GM19452 (cell line): ENCODE results near the gene FLT1.

ENCODE experiments used
- ATAC-seq: cut with Tn5 transposase; IDR thresholded peaks from one replicate; pipeline ENCODE4 v1.9.1; 2021; ENCODE audit not compliant: unreplicated experiment

Gene FLT1

DNA sequence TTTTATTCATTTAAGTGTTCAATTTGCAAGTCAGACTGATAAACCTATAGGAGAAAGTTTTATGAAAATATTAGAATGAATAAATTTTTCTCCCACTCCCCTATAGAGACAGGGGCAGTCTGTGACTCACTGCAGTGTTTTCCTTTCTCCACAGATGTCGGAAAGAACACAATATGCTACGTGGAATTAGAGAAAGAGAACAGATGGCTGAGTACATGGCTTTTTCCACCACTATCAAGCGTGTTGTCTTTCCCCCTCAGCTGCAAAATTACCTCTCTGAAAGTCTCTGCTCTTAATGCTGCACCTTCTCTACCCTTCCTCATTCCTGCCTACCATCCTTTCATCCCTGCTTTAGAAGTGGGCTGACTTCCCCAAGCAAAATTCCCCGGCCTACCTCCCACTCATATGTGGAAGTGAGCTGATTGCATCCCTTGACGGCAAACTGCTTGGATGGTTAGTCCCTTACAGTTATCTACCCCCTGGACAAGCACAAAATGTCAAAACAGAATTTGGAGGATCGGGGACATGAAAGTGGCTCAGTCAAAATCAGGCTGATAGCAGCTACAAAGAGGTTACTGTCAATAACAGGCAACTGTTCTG lies 30.0 kb downstream of the FLT1 start:
- no peak for ATAC-seq

DNA sequence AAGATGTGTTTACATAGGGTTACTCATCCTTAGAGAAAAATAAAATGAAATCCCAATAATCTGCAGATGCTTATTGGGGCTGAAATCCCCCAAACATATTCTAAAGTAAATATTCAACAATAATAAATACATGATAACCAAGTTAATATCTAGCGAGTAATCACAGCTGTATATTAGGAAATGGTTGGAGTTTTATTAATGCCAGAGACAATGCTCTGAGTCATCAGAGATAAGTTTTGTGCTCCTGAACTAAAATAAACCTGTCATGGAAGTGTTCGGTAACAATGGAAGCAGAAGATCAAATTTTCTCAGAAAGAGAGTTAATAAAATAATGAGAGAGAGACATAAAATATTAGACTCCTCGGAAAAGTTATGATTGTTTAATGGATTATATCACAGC lies 31.4 kb downstream of the FLT1 start:
- no peak for ATAC-seq

DNA sequence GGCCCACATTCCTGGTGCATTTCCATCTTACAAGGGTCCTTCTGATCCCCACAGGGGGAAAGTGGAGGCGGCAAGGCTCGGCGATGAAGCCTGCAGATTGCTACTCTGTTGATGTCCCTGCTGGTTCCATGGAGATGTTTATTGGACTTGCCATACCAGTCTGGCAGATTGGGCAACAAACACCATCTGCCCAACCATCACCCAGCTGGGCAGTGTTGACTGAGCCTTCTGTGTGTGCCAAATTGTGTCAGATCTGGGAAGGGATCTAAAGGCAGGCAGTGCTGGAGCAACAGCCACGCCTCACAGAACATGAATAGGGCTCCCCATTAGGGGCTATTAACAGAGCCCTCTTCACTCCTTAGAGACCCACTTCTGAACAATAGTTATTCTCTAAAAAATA lies 35.0 kb downstream of the FLT1 start:
- ATAC-seq: no peak

DNA sequence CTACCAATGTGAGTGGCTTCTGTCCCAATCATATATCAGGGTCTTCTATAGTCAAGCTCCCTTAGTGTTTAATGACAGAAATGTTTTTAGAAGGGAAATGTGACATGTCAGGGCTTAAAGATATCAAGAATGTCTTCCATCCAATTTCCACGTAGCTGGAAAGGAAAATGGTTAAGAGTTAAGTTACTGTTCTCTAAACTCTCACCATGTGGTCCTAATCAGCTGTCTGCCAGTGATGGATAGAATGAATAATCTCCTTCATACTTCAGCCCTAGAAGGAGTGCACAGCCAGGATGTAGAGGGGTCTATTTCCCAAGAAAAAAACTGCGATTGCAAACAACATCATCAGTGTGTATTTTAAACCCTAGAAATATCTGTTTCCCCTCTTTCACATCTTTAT lies 36.3 kb downstream of the FLT1 start:
- ATAC-seq: no peak

DNA sequence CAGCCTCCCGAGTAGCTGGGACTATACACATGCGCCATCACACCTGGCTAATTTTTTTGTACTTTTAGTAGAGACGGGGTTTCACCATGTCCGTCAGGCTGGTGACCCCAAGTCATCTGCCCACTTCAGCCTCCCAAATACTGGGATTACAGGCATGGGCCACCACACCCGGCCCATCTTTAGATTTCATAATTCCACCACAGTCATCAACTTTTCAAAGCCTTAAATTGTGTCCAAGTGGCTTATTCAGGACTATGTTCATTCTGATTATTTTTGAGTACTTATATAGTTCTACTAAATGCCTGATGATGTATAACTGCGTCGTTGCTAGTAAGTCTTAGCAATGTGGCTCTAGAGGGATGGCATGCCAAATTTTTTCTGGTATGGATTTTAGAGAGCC lies 36.9 kb downstream of the FLT1 start:
- no peak for ATAC-seq

DNA sequence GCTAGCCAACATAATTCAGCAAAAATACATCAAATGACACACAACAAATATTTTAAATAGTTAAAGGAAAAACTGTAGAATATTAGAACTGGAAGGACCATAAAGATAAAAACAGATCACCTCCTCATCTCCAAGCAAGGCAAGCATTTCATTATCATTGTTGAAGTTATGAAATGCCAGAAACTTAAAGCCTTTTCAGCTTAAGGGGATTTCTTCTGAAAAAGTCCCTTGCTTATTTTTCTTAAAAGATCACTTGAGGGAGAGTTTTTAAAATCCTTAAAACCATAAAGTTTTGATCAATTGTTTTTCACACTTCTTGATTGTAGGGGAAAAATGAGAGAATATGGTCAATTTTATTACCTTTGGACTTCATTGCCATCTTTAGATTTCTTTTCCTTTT lies 37.4 kb downstream of the FLT1 start:
- ATAC-seq: no peak

DNA sequence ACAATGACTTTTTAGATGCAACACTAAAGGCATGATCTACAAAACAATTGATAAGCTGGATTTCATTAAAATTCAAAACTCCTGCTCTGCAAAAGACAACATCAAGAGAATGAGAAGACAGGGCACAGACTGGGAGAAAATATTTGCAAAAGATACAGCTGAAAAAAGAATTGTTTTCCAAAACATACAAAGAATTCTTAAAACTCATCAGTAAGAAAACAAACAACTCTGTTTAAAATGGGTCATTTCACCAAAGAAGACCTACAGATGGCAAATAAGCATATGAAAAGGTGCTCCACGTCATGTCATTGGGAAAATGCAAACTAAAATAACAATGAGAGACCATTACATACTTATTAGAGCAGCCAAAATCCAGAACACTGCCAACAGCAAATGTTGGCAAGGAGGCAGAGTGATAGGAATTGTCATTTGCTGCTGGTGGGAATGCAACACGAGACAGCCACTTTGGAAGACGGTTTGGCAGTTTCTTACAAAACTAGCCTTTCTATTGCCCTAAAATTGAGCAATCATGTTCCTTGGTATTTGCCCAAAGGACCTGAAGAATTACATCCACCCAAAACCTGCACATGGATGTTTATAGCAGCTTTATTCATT lies 39.2 kb downstream of the FLT1 start:
- ATAC-seq: no peak

DNA sequence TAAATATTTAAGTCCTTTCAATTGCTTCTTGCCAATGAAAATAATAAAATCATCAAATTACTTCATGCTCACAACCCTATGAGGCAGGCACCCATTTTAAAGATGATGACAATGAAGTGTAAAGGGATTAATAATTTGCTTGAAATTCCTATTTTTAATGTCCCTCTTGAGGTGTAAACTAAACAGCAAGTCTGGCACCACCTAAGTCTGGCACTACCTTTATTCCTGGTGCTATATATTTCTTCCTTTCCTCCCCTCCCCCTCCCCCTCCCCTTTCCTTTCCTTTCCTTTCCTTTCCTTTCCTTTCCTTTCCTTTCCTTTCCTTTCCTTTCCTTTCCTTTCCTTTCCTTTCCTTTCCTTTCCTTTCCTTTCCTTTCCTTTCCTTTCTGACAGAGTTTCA lies 42.2 kb downstream of the FLT1 start:
- ATAC-seq: no peak

DNA sequence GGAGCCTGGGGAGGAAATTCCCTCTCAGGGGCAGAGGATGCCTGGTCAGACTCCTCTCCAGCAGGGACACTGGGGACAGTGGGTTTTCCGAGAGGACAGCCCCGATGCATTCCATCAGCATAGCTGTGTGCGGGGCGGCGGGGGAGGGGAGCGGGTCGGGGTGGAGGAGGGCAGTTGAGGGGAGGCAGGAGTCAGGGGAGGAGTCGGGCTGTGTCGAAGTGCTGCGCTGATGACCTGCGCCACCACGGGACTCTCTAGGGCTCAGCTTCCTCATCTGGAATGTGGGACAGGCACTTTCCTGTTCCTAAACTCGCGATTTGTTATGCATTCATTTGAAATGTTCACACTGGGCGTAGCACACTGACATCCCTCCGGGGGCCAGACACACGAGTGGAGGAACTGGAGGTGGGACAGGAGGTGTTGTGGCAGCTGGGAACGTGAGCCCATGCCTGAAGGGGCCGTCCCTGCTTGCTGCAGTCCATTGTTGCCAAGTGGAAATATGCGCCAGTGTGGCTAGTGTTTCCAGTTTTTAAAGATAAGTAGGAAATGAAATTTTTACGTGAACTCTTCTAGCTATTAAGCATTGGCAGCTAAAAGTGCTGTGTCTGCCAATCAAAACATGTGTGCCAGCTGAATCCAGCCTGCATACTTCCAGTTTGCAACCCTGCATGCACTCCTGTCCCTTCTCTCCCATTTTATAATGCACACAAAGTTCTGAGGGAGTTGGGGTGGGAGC lies 43.3 kb downstream of the FLT1 start:
- ATAC-seq: no peak

DNA sequence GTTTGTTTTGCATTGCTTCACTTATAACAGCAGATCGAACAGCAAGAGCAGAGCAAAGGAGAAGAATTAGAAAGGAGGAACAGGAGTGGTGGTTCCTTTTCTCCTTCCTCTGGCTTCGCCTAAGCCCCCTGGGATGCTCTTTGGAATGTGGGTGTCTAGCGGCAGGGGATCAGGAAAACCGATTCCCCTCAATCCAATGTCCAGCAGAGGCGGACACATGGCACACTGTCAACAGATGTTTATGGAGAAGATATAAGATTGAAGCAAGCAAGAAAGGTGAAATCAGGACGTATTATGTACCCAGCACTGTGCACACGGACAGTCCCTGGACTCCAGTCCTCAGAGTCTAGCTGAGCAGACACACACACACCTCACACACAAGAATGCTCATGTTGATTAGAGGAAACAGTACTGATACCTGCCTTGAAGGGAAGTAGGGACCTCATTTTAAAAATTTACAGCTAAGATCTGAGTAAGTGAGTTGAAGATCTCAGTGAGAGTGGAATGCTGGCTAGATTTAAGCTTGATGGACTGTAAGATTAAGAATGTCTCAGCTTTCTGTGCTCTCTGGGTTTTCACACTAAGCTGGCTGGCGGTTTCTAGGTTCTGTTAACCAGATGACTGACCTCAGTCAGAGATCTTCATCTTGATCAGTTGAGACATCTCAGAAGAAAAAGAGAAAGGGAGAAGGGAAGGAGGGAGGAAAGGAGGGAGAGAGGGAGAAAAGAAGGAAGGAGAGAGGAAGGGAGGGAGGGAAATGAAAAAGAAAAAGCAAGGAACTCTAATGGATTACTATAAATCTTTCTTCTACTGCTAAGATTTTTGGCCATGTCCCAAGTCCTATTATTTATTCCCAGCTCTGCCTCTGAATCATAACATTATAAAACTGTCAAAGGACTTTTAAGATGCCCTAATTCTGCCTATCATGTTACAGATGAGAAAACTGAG lies 44.8 kb downstream of the FLT1 start:
- ATAC-seq: no peak

DNA sequence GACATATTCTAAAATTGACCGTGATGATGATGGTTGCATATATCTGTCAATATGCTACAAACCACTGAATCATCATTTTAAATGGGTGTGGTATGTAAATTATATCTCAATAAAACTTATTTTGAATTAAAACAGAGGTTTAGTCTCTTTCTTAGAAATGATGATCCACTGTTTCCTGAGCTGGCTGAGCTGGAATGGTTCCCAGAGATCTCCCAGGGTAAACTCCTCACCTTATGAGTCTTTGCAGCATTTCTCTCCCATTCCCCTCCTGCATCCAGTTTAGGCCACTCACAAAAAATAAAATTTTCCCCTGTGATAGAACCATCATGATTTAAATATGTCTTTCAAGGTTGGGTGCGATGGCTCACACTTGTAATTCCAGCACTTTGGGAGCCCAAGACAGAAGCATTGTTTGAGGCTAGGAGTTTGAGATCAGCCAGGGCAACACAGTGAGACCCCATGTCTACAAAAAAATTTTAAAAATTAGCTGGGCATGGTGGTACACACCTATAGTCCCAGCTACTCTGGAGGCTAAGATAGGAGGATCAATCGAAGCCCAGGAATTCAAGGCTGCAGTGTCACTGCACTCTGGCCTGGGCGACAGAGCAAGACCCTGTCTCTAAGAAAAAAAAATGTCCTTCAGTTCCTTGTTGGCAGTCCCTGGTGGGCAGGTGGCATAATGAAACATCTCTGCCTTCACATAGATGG lies 46.1 kb downstream of the FLT1 start:
- ATAC-seq: no peak

DNA sequence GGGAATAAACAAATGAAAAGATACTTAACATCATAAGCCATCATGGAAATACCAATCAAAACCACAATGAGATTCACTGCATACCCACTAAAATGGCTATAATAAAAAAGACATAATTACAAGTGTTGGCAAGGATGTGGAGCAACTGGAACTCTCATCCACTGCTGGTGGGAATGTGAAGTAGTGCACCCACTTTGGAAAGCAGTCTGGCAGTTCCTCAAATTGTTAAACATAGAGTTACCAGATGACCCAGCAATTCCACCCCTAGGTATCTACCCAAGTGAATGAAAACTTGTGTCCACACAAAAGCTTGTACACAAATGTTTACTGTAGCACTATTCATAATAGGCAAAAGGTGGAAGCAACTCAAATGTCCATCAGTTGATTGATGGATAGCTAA lies 46.9 kb downstream of the FLT1 start:
- ATAC-seq: no peak

DNA sequence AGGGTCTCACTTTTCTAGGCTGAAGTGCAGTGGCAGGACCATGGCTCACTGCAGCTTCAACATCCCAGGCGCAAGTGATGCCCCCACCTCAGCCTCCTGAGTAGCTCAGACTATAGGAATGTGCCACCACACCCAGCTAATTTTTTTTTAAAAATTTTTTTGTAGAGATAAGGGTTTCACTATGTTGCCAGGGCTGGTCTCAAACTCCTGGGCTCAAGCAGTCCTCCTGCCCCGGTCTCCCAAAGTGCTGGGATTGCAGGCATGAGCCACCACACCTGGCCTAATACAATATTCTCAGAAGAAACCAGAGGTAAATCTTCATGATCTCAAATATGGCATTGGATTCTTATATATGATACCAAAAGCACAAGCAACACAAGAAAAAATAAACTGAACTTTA lies 47.7 kb downstream of the FLT1 start:
- ATAC-seq: no peak

DNA sequence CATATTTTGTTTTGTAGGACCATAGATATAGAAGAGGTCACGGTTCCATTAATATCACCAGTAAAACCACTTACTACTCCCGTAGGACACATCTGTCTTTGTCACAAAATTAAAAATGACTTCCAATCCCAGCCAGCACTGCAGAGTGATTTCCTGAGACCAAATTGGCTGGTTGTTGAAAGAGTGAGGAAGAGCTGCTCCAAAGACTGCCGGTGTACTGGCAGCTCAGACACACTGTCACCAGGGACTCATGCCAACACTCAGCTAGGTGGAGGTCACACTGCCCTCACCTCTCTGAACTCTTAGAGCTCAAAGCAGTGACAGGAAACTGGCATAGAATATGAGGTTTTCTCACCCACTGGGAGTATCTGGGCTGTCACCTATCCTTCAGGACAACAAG lies 52.1 kb downstream of the FLT1 start:
- no peak for ATAC-seq

DNA sequence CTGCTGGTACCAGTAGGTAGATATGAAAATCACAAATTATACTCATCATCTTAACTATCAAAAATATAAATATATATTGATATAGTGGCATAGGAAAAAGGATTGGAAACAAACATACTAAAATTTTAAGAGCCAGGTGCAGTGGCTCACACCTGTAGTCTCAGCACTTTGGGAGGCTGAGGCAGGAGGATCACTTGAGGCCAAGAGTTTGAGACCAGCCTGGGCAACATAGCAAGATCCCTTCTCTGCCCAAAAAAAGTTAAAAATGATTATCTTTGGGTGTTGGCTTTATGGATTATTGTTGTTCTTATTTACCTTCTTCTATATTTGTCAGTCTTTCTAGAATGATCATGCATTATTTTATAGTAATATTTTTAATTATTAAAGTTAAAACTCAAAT lies 53.4 kb downstream of the FLT1 start:
- no peak for ATAC-seq

DNA sequence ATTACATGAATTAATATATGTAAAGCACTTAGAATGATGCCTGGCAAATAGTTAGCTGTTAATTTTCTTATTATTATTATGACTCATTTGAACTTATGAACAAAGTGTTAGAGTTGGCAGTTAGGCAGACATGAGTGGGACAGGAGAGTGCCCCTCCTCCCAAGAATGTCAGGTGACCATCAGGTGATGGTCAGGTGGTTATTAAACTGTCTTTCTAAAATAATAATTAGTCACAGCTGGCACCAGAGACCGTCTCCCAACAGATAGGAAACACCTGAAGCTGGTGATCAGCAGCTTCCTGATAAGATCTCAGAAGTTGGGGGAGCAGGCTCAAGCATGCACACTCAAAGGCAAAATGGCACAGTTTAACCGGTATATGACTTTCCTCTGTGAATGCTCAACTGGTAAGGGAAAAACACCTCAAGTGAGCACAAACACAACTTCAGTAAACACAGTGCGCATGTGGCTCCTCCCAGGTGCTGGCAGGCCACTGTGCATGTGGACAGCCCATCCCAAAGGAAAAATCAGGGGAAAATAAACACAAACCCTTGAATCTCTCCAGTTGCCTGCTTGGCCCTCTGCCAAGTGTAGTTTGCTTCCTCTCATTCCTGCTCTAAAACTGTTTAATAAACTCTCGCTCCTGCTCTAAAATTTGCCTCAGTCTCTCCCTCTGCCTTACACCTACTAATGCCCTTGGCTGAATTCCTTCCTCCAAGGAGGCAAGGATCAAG lies 54.0 kb downstream of the FLT1 start:
- no peak for ATAC-seq

DNA sequence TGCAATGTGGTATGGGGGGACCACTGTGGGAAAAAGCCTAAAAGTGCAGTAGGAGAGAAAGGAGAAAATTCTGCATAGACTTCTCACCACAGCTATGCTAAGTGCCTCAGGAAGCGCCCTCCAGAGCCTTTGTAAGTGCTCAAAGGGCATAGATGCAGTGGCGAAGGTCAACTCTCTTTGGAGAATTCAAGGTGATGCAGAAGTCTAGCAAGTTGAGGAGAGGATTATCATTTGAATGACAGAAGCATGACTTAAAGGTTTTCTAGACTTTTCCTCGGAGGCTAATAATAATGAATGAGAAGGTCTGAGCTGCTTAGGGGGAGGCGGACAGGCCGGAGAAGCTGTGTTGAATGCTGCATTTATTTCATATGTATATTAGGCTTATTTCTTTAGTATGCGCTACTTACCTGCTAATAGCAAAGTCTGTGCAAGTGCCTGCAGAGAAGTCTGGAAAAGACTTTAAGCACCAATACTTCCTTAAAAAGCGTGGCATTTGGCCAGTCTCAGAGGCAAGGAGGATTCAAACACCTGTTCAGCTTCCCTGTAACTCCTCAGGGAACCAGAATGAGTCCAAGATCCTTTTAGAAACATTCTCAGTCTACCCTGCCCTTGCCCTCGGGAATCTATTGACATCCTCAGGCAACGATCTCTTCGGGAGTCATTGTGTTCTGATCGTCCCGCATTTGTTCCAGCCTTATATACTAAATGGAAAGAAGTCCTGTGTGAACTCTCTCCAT lies 56.2 kb downstream of the FLT1 start:
- no peak for ATAC-seq

DNA sequence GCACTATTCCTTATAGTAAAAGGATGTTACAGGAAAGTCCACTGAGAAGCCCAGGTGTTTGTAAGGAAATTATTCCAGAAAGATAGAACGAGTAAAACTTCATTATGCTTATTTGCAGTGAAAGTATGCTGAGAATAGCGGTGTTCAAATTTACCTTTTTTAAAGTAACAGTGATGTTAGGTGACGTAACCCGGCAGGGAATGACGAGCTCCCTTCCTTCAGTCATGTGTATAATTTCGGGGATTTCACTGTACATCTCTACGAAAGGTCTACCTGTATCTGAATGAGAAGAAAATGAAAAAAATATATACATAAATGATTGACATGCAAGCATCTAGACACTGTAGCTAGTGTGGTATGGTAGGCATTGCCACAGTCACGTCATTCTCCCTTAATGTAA lies 56.9 kb downstream of the FLT1 start:
- ATAC-seq: no peak

DNA sequence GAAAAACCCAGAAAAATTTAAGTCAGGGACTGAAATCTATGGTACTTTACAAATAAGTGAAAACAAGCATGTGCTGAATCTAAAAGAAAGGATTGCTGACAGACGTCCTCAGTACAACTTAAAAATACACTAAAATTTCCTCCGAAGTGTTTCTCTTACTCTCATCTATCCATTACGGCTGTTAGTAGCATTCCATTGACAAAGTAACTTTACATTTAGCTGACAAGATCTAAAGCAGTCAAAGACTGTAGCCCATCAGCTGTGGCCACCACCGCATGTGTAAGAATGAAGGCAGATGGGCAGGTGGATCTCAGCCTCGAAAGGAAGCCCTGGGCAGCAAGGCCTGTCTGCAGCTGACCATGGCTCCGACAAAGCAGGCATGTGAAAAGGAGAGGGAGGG lies 59.0 kb downstream of the FLT1 start:
- ATAC-seq: no peak

DNA sequence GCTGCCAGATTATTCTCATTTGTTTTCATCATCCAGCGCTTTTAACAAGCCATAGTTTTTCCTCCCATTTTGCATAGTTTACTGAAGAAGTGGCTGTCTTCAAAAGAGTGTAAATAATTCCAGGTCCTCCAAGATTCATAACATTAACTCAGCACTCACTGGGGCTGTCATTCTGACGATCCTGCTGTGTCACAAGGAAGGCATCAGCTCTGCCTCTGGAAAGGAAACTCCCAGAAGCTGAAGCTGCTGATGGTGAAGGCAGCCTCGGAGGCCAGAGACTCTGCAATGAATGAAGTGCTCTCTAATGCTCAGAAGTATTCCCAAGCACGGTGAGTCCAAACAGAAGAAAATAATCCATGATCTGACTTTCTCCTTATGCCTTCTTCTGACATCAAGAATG lies 60.0 kb downstream of the FLT1 start:
- ATAC-seq: no peak
